ENCODE measurements around the gene TRIM45.
"Not testable (repeated sequence)": the region's sequence is repeated elsewhere in the genome, so short reads cannot be mapped to it uniquely, and the experiment has no call there.

Gene TRIM45

GRCh38 chr1:117121589-117122329, at the start of gene TRIM45:
Gene TRIM45, minus strand, starts transcription at chr1:117121749. Its CDS starts 548 bp downstream, at chr1:117121201.
- DNase-seq, result peak; percentile 84 to 87

- DNase-seq, result no peak
Measured at GRCh38 chr1:117169871-117170596, 48.5 kb upstream of the TRIM45 start.

GRCh38 chr1:117167402-117167801, 45.9 kb upstream of the TRIM45 start:
- no peak for DNase-seq

- DNase-seq, result no peak
Measured at GRCh38 chr1:117166076-117166475, 44.5 kb upstream of the TRIM45 start.

GRCh38 chr1:117164209-117164608, 42.7 kb upstream of the TRIM45 start:
- DNase-seq, result no peak

- DNase-seq, result no peak
Measured at GRCh38 chr1:117162816-117163215, 41.3 kb upstream of the TRIM45 start.

GRCh38 chr1:117161887-117162286, 40.3 kb upstream of the TRIM45 start:
- DNase-seq, result no peak

- not testable (repeated sequence) for DNase-seq
Measured at GRCh38 chr1:117151305-117151704, 29.8 kb upstream of the TRIM45 start.

- DNase-seq, result no peak
Measured at GRCh38 chr1:117150316-117150715, 28.8 kb upstream of the TRIM45 start.

GRCh38 chr1:117147856-117148588, 26.5 kb upstream of the TRIM45 start:
- no peak for DNase-seq

- DNase-seq, result no peak
Measured at GRCh38 chr1:117147341-117147831, 25.8 kb upstream of the TRIM45 start.

GRCh38 chr1:117146575-117147340, 25.2 kb upstream of the TRIM45 start:
- no peak for DNase-seq

GRCh38 chr1:117146072-117146471, 24.5 kb upstream of the TRIM45 start:
- DNase-seq, result no peak

- DNase-seq, result no peak
Measured at GRCh38 chr1:117143871-117144270, 22.3 kb upstream of the TRIM45 start.

- no peak for DNase-seq
Measured at GRCh38 chr1:117143172-117143571, 21.6 kb upstream of the TRIM45 start.

- DNase-seq, result no peak
Measured at GRCh38 chr1:117142200-117142599, 20.7 kb upstream of the TRIM45 start.

GRCh38 chr1:117138561-117138960, 17.0 kb upstream of the TRIM45 start:
- no peak for DNase-seq

GRCh38 chr1:117138106-117138505, 16.6 kb upstream of the TRIM45 start:
- no peak for DNase-seq

- no peak for DNase-seq
Measured at GRCh38 chr1:117137281-117137855, 15.8 kb upstream of the TRIM45 start.

- no peak for DNase-seq
Measured at GRCh38 chr1:117136749-117137148, 15.2 kb upstream of the TRIM45 start.

- DNase-seq, result no peak
Measured at GRCh38 chr1:117135329-117135728, 13.8 kb upstream of the TRIM45 start.

- no peak for DNase-seq
Measured at GRCh38 chr1:117130526-117130925, 9.0 kb upstream of the TRIM45 start.
